Activated T-cell treated with anti-CD3 and anti-CD28 coated beads, Interleukin-2, amount 50 U/mL, for 1 hour (primary cell): ENCODE results near the gene CCBE1.
"Not testable (repeated sequence)": the region's sequence is repeated elsewhere in the genome, so short reads cannot be mapped to it uniquely, and the experiment has no call there.

Source experiments
- DNase-seq: peaks from one replicate; pipeline ENCODE4 v3.0.0-alpha.2; 2020

Gene CCBE1

DNA sequence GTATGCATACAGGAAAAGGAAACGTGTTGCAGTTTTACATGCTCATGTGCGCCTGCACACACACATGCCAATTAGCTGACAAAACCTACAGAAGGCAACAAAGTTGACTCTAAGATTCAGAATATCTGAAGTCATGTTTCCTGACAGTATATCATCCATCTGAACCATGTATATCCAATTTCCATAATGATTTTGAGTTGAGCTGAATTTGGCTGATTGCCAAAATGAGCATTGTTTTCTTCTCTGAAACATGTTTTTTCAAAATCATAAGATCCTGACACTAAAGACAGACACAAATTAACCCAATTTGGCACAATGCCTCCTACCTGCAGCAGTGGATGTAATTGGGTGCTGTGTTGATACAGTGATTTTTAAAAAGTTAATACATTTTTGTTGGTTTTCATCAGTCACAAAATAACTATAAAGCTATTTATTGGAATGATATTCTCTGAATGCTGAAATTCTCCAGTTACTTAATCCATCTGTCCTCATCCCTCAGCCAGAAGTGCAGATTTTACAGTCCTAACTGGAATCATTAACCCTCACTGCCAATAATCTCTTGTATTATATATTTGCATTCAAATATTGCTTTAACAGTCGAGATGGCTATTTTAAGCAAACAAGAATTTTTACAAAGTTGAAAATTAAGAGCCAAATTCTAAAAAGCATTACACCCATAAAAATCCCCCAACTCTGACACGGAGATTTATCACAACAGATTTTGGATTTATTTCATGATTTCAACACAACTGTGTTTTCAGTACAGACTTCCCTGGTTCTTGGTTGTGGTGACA lies 176.5 kb downstream of the CCBE1 start:
- no peak for DNase-seq

DNA sequence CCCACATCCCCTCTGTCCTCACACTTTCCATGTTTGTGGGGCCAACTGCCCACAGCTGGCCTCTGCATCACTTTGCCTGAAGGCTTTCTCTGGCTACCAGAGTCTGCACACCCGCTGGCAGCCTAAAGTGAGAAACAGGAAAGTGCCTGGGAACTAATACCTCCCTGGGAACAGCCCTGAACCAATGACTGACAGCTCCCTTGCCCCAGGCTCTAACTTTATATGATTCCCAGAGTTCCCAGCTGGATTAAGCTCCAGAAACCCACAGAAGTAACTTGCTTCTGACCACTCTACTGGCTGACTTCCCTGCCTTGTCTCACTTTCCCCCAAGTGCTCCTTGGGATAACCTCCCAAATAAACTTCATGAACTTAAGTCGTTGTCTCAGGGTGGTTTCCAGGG lies 178.5 kb downstream of the CCBE1 start:
- no peak for DNase-seq

DNA sequence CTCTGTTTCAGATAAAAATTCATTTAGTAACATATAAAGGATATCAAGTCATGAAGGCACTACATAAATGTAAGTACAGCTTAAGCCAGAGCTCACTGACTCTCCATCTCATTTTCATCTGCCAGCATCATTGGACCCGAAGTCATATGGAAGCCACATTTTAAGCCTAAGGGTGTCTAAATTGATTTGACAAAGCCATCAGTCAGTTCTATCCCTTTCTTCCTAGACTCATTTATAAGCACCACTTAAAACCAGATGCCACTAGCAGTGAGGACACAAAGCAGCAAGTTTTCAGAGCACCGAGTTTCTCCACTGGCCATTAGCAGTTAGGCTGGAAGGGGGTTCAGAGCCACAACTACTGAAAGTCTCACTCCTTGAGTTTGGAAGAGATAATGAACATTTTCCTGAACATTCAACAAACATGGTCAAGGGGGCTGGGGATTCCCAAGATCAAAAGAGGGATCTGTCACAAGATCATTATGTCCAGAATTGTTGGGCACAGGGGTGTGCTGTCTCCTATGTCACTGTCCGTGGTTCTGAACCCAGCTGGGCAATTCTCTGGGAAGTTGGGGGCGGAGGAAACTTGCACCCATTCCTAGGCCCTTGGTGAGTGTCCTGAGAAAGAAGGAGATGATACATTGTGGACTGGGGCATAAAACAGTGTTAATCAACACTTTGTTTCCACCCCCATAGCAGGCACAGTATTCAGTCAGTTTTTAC lies 179.6 kb downstream of the CCBE1 start:
- no peak for DNase-seq

DNA sequence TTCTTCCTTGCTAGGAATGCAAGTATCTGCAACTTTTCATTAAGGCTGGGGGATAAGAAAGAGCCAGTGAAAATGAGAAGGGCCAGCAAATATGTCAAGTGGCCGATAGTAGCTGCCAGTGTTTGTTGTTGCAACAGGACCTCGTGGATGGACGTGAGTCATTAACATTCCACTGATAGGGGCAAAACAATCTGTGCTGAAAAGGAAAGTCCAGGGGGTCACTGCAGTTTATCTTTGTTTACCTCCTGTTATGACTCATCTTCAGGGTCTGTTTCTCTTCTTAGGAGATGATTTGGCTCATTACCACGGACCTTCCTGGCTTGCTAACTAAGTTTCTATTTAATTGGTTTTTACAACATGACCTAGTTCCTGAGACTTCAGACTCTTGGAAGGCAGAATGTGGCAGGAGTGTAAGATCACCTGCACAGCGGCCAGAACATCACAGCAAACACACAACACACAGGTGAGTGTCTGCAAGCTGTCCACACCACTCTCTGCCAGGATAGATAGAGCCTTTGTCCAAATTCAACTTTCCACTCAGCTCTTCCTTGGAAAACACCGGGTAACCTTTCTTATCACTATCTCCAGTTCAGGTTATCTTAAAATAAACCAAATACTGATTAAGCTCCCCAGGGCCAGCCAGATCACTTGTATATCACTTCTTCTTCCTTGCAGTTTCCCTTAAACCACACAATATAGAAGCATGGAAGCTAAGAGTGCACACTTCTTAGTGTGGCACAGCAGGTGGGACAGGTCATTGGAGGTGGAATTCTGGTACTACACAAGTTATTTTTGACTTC lies 180.7 kb downstream of the CCBE1 start:
- DNase-seq, result no peak

DNA sequence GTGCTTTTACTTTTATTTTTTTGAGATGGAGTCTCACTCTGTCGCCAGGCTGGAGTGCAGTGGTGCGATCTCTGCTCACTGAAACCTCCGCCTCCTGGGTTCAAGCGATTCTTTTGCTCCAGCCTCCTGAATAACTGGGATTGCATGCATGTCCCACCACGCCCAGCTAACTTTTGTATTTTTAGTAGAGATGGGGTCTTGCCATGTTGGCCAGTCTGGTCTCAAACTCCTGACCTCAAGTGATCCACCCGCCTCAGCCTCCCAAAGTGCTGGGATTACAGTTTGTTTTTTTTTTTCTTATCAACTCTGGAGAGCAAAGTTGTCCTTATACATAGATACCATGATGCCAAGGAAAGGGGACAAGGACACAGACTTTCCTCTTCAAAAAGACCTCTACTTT lies 181.3 kb downstream of the CCBE1 start:
- DNase-seq, result not testable (repeated sequence)

DNA sequence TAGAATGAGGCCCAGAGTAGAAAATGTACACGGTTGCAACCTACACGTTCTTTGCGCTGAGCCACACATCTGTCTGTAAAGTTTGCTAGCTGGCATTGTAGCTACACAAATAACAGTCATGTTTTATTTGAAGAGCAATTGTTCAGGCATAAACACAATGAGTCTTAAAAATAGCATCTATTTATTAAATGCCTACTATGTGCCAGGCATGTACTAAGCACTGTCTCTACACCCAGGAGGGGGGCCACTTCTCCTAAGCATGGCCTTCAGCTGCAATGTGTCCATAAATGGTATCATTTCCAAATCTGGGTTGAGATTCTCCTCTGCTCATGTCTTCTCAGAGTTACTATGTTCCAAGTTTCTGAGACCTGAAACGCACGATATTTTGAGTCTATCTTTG lies 182.1 kb downstream of the CCBE1 start:
- no peak for DNase-seq

DNA sequence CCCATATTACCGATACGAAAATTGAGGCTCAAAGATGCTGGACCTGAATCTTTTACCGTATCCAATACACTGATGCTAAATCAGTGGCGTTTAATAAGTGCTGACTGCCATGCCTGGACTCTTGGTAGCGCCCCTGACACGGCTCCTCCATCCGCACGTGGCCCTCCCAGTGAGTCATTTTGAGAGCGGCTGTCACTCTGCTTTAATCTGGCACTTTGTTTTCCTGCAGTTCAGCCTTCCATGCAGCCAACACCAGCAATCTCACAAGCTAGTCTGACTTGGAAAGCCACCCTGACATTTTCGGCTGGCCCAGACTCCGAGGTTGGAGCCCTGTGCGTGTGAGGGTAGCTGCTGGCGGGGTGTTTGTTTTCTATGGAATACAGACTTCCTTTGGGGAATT lies 183.0 kb downstream of the CCBE1 start:
- no peak for DNase-seq

DNA sequence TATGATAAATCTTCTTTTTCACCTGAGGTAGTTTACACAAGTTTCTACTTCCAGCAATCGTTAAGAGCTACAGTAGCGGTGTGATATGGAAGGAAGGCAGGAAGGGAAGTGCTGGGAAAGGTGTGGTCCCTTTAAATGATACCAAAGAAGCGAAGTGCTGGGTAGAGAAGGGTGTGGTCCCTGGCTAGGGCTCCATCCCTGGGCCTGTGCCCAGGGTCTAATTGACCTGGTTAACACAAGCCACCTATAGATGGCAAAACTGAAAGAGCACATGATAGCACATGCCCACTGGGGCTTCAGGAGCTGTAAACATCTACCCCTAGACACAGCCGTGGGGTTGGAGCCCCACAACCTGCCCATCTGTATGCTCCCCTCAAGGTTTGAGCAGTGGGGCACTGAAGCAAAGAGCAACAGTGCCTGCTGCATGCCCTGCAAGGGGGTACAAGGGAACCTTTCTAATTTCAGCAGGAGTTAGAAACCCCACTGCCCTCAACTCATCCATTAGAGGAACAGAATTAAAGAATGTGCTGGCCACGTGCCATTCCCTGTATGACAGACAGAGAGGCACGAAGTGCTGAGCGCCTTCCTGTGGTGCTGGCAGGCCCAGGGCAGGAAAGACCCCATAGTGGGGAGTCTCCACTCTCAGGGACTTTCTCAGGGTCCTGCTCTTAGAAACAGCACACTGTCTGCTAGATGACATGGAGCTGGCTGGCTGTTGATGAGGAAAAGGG lies 185.0 kb downstream of the CCBE1 start:
- no peak for DNase-seq

DNA sequence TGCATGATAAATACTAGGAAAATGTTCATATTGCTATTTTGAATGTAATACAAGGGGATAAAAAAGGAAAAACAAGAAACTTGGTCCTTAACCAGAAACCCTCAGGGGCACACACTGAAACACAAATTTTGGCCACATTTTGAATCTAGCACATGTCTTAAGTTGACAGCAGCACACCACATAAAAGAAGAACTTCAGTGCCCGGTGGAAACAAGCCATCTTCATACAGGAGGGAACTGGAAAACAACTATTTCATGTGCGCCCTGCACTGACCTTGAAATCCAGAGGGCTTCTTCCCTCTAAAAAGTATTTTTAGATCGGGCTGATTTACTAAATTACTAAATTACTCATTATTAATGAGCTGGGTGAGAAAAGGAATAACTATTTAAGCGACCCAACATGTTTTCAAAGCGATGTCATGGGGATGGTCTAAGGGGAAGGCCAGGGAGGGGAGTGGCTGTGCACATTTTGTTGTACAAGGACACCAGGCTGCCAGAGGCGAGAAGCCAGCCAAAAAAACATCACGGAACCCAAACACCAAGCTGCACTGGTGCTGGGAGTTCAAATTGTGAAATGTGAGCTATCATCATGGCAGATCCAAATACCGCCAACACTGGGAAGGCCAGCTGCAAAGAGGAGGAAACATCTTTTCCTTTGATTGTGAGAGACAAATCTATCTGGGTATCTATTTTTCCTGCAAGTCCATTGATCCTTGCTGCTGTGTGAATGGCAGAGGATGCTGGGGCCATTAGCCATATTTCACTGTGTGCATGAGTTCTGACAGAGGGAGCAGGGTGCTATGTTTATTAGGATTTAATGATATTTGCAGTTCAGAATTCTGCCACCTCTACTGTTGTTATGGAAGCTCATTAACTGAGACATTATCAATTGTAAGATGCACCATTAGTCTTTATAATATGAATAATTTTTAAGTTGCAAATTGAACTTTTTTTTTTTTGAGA lies 187.5 kb downstream of the CCBE1 start:
- no peak for DNase-seq

DNA sequence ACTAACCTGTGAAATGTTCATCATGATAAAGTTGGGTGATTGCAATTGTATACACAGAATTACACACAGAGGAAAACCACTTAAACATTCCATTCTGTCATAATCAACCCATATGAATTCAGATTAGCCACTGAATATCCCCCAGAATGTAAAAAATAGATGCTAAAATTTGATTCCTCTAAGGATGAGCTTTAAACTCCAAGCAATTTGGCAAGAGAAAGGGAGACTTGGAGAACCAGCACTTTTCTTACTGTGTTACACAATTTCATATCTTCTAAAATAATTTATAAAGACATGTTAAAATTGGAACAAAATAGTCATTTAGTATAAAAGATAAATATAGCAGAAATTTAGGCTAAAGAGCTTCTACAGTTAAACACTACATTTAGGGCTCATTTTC lies 191.9 kb downstream of the CCBE1 start:
- no peak for DNase-seq

DNA sequence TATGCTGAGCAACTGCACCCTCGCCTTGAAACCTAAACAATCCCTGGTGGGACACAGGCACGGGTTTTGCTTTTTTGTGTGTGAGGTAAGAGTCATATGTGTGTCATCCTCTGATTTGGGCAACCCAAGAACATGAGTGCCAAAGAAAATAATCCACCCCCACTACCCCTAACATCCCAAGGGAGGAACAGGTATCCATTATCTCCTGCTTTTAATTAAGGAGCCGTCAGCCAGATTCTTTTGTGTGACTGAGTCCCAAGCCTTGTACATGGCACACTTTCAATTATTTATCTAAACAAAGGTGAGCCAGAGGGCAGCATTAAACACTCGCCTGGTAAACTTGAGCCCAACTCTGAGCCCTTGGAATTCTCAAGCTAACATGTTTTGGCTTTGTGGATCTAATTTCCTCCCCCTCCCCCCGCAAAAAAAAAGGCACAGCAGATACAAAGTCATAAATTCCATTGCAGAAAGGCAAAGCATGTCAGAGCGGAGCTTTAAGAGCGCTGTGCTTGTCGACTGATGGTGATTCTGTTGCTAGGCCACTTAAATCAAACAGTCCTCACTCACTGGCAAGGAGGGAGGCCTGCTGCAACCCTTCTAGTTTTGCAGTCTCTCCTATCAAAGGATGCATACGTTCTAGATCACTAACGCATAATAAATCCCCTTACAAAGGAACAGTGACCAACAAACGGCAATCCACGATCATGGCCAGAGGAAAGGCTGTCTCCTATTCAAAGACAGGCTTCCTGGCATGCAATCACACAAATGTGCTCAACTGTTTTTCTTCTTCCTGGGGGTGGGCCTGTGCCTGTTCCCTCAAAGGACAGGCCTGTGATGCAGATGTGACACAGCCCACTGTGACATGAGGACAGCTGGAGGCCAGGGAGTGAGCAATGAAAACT lies 194.7 kb downstream of the CCBE1 start:
- no peak for DNase-seq

DNA sequence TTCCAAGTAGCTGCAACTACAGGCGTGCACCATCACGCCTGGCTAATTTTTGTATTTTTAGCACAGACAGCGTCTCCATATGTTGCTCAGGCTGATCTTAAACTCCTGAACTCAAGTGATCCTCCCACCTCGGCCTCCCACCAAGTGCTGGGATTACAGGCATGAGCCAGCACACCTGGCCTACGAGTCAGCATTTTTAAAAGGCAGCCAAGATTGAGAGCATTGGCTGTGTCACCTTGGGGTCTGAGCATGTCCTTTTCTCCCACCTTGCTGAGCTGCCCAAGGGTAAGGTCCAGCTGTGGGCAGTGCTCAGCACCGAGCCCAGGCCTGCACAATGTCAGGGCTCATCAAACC lies 195.3 kb downstream of the CCBE1 start:
- DNase-seq, result no peak

DNA sequence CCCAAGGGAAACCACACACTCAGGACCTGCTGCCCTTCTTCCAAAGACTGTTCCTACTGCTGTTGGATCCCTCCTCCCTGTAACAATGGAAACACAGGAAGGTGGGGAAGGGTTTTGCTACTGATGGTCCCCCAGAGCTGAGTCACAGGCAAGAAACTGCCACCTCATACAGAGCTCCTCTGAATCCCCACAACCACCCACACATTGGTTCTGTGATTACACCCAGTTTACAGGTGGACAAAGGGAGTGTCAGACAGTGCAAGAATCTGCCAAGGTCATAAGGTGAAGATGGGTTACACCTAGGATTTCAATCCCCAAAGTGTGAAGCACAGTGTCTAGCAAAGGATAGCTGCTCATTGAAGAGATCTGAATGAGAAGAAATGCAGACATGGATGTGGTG lies 196.5 kb downstream of the CCBE1 start:
- no peak for DNase-seq

DNA sequence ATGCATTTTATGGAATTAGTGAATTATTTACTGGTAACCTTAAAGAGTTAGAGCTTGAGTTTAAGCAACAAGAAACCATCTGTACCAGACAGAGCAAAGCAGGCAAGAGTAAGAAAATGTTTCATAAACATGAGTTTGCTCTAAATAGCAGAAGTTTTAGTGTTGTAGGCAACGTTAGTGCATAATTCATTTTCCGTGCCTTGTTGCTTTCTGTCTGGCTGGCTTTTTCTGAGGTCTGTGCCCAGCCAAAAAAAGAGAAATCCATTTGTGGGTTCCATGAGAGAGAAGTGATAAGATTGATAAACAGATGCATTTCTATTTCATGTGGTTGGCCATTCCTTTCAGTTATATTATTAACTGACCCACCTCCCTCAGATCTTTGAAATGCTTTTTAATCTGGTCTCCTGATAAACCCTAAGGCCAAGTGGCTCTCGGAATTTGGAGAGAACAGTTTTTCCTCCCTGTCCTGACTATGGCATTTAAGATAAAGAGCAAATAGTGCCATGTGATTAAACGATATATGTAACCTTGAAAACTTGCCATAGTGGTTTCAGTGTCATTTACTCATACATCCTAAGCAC lies 198.6 kb downstream of the CCBE1 start:
- DNase-seq, result no peak

DNA sequence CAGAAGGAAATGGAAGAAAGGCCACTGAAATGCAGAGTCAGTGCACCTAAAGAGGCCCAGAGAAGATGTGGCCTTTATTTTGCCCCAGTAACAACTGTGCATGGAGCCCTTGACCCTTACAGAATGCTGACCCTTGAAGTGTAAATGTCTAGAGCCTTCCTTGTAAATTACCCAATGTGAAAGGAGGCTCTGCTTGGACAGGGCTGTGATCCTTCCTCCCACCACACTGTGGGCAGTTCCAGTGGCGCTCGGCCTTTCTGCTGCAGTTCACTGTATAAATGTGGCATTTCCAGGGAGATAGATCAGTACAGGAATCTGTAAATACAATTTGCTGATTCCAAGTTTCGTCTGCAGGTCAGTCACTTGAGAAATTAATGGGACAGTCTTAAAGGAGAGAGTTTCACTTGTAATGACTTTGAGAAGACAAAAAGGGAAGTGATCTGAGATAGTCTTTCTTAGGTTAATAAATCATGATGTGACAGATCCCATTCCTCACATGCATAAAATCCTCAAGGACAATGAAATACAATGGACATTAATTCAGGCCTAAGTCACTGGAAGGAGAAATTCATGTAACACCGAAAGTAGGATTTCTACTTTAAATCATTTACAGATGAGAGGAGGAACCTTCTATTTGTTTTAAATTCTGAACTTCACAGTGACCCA lies 204.3 kb downstream of the CCBE1 start:
- no peak for DNase-seq

DNA sequence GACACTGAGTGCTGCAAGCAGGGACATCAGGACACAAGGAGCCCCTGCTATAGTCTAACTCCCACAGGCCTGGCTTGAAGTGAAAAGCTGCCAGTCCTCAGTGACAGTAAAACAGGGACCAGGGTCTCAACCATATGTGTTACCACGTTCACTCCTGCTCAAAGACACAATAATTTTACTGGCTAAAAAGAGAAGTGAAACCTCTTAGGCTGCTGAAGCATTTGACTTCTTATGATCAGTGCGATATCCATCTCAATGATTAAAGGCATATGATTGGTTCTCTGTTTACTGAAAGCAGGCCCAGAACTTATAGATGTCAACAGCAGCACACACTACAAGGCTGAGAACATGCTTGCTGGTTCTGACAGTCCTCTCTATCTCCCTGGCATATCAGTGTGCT lies 208.3 kb downstream of the CCBE1 start:
- no peak for DNase-seq

DNA sequence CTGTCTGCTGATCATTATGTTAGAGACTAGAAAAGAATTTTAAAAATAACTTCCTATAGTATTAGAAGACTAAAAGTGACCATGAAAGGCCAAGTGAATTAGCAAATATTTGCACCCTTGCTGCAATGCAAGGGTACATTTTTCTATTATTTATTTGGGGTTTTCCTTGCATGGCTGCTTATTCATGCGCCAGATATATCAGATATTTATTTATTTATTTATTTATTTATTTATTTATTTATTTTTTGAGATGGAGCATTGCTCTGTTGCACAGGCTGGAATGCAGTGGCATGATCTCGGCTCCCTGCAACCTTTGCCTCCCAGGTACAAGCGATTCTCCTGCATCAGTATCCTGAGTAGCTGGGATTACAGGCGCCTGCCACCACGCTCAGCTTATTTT lies 211.8 kb downstream of the CCBE1 start:
- DNase-seq, result no peak

DNA sequence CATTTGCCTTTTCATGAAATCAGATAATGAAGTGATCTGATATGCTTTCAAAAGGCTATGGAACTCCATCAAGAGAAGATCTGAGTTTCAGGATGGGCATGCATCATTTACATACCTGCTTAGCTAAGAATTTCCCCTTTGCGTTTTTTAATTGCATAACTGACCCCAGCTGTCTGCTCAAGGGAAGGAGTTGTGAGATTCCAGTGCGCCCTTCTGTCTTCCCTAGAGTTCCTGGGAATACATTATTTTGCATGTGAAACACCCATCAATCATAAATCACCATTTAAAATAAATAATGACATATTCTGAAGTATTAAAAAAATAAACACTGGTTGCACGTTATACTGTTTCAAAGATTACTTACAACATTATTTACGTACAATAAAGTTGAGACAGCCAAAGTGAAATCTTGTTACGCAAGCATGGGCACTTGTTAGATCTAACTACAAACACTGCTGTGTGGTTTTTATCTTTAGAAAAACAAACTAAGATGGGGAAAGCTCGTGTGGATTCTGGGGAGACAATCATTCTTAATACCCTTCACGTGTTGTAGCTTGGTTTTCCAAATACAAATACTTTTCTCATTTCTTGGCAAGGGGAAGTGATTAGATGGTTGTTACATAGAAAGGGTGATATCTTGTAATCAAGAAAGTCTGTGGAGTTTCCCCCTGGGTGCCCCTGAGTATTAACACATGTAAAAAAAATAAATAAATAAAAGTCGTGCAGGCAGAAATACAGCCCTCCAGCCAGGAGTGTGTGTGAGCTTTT lies 212.5 kb downstream of the CCBE1 start:
- no peak for DNase-seq

DNA sequence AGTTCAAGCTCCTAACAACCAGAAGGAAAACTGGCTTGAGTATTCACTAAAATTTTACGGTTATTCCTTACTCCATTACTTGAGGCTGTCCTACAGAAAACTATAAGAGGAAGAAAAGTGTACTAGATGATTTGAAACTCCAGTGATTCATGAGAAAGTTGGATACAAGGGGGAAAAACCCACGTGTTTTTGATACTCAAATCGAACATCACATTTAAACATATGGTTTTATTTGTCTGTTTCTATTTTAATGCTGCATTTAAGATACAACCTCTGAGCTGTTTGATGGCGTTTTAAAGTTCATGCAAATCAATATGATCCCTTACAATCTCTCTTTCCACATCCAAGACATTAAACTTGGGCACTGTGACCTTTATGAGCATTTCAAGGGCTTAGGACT lies 213.1 kb downstream of the CCBE1 start:
- no peak for DNase-seq
